Stimulated activated CD4-positive, alpha-beta T cell treated with anti-CD3 and anti-CD28 coated beads, Interleukin-1b, Interleukin-23, amount 100 ng/mL, for 48 hours (primary cell): ENCODE data around the gene CABP2.
"Not testable (repeated sequence)": the region's sequence is repeated elsewhere in the genome, so short reads cannot be mapped to it uniquely, and the experiment has no call there.

Experiments
- DNase-seq: peaks from one replicate; pipeline ENCODE4 v3.0.0-alpha.2; 2020

The CABP2 gene

GRCh38 chr11:67522844-67523555 lies at the start of gene CABP2:
Gene CABP2, minus strand, starts transcription at chr11:67523446. Its CDS starts 120 bp downstream, at chr11:67523326.
- DNase-seq, result no peak

- DNase-seq, result no peak
Observed at GRCh38 chr11:67572747-67573419, 49.6 kb upstream of the CABP2 start.

GRCh38 chr11:67572305-67572704 lies 49.1 kb upstream of the CABP2 start:
- DNase-seq, result no peak

- no peak for DNase-seq
Observed at GRCh38 chr11:67571443-67571842, 48.2 kb upstream of the CABP2 start.

GRCh38 chr11:67564230-67564629 lies 41.0 kb upstream of the CABP2 start:
- no peak for DNase-seq

GRCh38 chr11:67563705-67564114 lies 40.5 kb upstream of the CABP2 start:
- not testable (repeated sequence) for DNase-seq

GRCh38 chr11:67562963-67563704 lies 39.9 kb upstream of the CABP2 start:
- no peak for DNase-seq

- no peak for DNase-seq
Observed at GRCh38 chr11:67561971-67562619, 38.8 kb upstream of the CABP2 start.

- no peak for DNase-seq
Observed at GRCh38 chr11:67558084-67558772, 35.0 kb upstream of the CABP2 start.

GRCh38 chr11:67556244-67556643 lies 33.0 kb upstream of the CABP2 start:
- DNase-seq, result no peak

- not testable (repeated sequence) for DNase-seq
Observed at GRCh38 chr11:67551697-67552096, 28.5 kb upstream of the CABP2 start.

- DNase-seq, result no peak
Observed at GRCh38 chr11:67551127-67551526, 27.9 kb upstream of the CABP2 start.

GRCh38 chr11:67548555-67549110 lies 25.4 kb upstream of the CABP2 start:
- DNase-seq, result no peak

GRCh38 chr11:67548112-67548511 lies 24.9 kb upstream of the CABP2 start:
- DNase-seq, result not testable (repeated sequence)

- DNase-seq, result no peak
Observed at GRCh38 chr11:67545280-67545679, 22.0 kb upstream of the CABP2 start.

GRCh38 chr11:67544616-67545242 lies 21.5 kb upstream of the CABP2 start:
- no peak for DNase-seq

GRCh38 chr11:67543585-67543984 lies 20.3 kb upstream of the CABP2 start:
- no peak for DNase-seq

GRCh38 chr11:67542971-67543370 lies 19.7 kb upstream of the CABP2 start:
- no peak for DNase-seq

GRCh38 chr11:67542169-67542568 lies 18.9 kb upstream of the CABP2 start:
- no peak for DNase-seq

- DNase-seq, result no peak
Observed at GRCh38 chr11:67541198-67541597, 18.0 kb upstream of the CABP2 start.

GRCh38 chr11:67539550-67539949 lies 16.3 kb upstream of the CABP2 start:
- DNase-seq, result no peak
